ENCODE data around the gene ZNF682. TPM values are rescaled to one million over a fixed set of nuclear protein-coding genes. Genes with fewer than 3 reads are reported as not detected.

ZNF682 gene
- total and polyA plus RNA-seq, 2 of the 8 experiments (the other 6 are each of a cell fraction or from before 2014, with no cell fraction given): 4.3 to 27.5 TPM

DNA sequence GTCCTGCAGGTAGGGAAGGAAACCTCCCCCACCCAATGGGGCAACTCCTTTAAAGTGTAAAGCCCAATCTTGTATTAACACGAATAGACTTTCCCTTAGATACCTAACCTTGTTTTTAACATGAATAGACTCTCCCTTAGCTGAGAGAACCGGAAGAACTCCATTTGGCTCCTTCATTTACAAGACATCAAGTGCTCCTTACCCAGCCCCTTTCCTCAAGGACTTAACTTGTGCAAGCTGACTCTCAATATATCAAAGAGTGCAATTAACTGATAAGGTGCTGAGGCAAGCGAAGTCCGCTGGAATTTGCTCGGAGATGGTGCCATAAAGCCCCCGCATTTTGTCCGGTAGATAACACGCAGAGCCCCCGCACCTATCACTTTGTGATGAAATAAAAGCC is 28.6 kb upstream of the ZNF682 start:
- Histone ChIP-seq H3K23ac (ENCODE audit: insufficient read length) (no peak overlapping the region), H3K4me1 (replicated peaks in 1 of 4; ENCODE audit: control insufficient read depth in 3 of 4, insufficient read depth in 4 of 4, low read length in 3 of 4) (peaks cover 2 to 20% (median 12%) of the 10 kb centered on the region in 4 experiments), H3K4me3 (ENCODE audit: extremely low read depth in 1 of 4, insufficient read depth in 2 of 4, low read depth in 3 of 4, low read length in 4 of 4) (peak overlapping the region in 1 of 4 experiments; percentile 11; a peak in 1 of 8 replicates), H4K20me1 (replicated peaks in 1 of 2; ENCODE audit: control insufficient read depth in 1 of 2, insufficient read depth in 2 of 2, low read length in 2 of 2) (no peaks in the 10 kb centered on the region), H3K36me3 (ENCODE audit: control insufficient read depth in 2 of 4, insufficient read depth in 4 of 4, low read length in 3 of 4) (no peaks in the 10 kb centered on the region), H2AFZ (ENCODE audit: low read length) (peak overlapping the region; percentile 42; the same call in 1 of the 2 replicates), H2BK20ac (ENCODE audit: low read length) (peak overlapping the region; percentile 8; the same call in 1 of the 2 replicates), H3K23me2 (ENCODE audit: low read depth, low read length) (no peaks in the 10 kb centered on the region), H3K4me2 (ENCODE audit: insufficient read depth in 1 of 2, low read depth in 2 of 2, low read length in 2 of 2) (peak overlapping the region; percentile 41 to 59), H3K18ac (ENCODE audit: extremely low read depth, low read length) (peak overlapping the region; percentile 6; the same call in 1 of the 2 replicates), H3K9ac (replicated peaks in 1 of 4; ENCODE audit: extremely low read depth in 1 of 4, low read depth in 3 of 4, low read length in 3 of 4) (no peak overlapping the region), H4K8ac (ENCODE audit: extremely low read depth, insufficient read depth, low read length) (no peak overlapping the region), H3K9me3 (ENCODE audit: insufficient read depth in 2 of 2, low read depth in 1 of 2, low read length in 1 of 2) (peaks cover 4 to 10% of the 10 kb centered on the region in 2 experiments; a peak in 2 of 4 replicates), H2AK5ac (ENCODE audit: low read depth, low read length) (no peak overlapping the region), H3K4ac (replicated peaks; ENCODE audit: insufficient read length, low read depth, low read length) (no peak overlapping the region), H2BK5ac (ENCODE audit: low read depth, low read length) (peak overlapping the region; percentile 93; the same call in 1 of the 2 replicates), H2BK12ac (ENCODE audit: low read depth, low read length) (peak overlapping the region; percentile 84; the same call in 1 of the 2 replicates), H2BK120ac (replicated peaks; ENCODE audit: low read depth, low read length) (no peak overlapping the region), H3K14ac (ENCODE audit: insufficient read length) (no peak overlapping the region), H4K91ac (replicated peaks; ENCODE audit: insufficient read length, low read length) (no peak overlapping the region), H3K27ac (ENCODE audit: low read depth, low read length) (no peak overlapping the region), H4K5ac (ENCODE audit: insufficient read length, low read depth, low read length) (no peak overlapping the region), H3K56ac (replicated peaks; ENCODE audit: insufficient read length, low read depth, low read length) (no peak overlapping the region), H3K79me1 (ENCODE audit: low read depth, low read length) (no peaks in the 10 kb centered on the region), H3K79me2 (ENCODE audit: control insufficient read depth in 1 of 2, insufficient read depth in 2 of 2, low read length in 2 of 2) (no peaks in the 10 kb centered on the region), H2BK15ac (ENCODE audit: low read length) (no peak overlapping the region), H3K27me3 (replicated peaks in 1 of 4; ENCODE audit: control insufficient read depth in 3 of 4, extremely low read depth in 1 of 4, insufficient read depth in 3 of 4, low read length in 3 of 4) (no peaks in the 10 kb centered on the region)
- no peak for DNase-seq (ENCODE audit: low read depth in 1 of 2, low spot score in 2 of 2)
- 40% methylated on average over 9 of the region's 9 CpGs; no CpG with 5 or more reads in 1 of the 2 experiments for WGBS, 2 experiments (ENCODE audit: extremely low coverage in 1 of 2, insufficient coverage in 1 of 2, insufficient read length in 1 of 2, insufficient replicate concordance in 2 of 2, low coverage in 1 of 2, low lambda C conversion rate in 2 of 2, missing lambda C conversion rate in 1 of 2)
- ChIA-PET POLR2A (ENCODE audit: partially characterized antibody) (interaction anchor here (0.6 to 5.4 kb wide), 14 partner anchors 10 to 185 kb away, joined by 3 to 57 read pairs (median 6); partner anchors contain the start of genes ZNF486, ZNF682 and ZNF90), CTCF (ENCODE audit: partially characterized antibody) (interaction anchor here (0.5 to 0.6 kb wide), 2 partner anchors 17 to 70 kb away, joined by 3 read pairs; no protein-coding TSS in a partner anchor)
- TF ChIP-seq HDAC2 (IDR thresholded peaks at IDR 0.05; ENCODE audit: borderline replicate concordance in 1 of 2, low read depth in 2 of 2, low read length in 2 of 2) (no peak), HDAC6 (IDR thresholded peaks at IDR 0.05; ENCODE audit: low read depth, low read length) (no peak), TAF1 (IDR thresholded peaks at IDR 0.05; ENCODE audit: low read depth, low read length) (no peak), CBX5 (IDR thresholded peaks at IDR 0.05; ENCODE audit: low read depth, low read length) (no peak), SP1 (IDR thresholded peaks at IDR 0.05; ENCODE audit: low read depth, low read length) (0 out of 2 replicates have a peak, but pooled peaks have one; percentile 19)
- no peak for FAIRE-seq
